Endothelial cell of umbilical vein (primary cell): ENCODE results near the gene EAPP. TPM values are rescaled to one million over a fixed set of nuclear protein-coding genes. Genes with fewer than 3 reads are reported as not detected.
A peak's percentile ranks its signal among the peaks of the same experiment; 100 is the strongest.

Experiments used
- BruUV-seq: library from RNA; stranded (reverse); fragments of 400-500 nt; replicated peaks from 2 replicates; lab custom pipeline; 2021; lab: Mats Ljungman, UMichigan
- CTCF ChIA-PET: fragments of 300-600, 350-600 bp; sonication (Branson Sonifier 250); formaldehyde crosslinking; loops from one replicate; lab custom pipeline; 2021; ENCODE audit warnings: antibody characterized with exemption, inconsistent platforms; lab: Charles Lee
- POLR2A ChIA-PET: fragments of 300-600, 350-600 bp; sonication (Branson Sonifier 250); formaldehyde crosslinking; loops from one replicate; lab custom pipeline; 2021; ENCODE audit warnings: antibody characterized with exemption, inconsistent platforms; lab: Charles Lee
- DNase-seq: peaks from one replicate; pipeline ENCODE4 v3.0.0-alpha.2; 2011; ENCODE audit warnings: low read depth, low spot score
- FAIRE-seq: peaks from 2 replicates; lab custom pipeline; 2011; peaks lifted over from hg19 to GRCh38; lab: Jason Lieb, UNC
- H2AFZ ChIP-seq: 2 replicates; pipeline ENCODE4 v1.6.0; 2012; ENCODE audit warnings: low read depth, low read length, control low read depth, inconsistent platforms
- H3K27ac ChIP-seq: 2 replicates; pipeline ENCODE4 v1.5.1; 2011; ENCODE audit warnings: low read depth, mild to moderate bottlenecking, control low read depth, low read length, moderate library complexity; ENCODE audit not compliant: insufficient read depth
- H3K27me3 ChIP-seq, 2 experiments: 2 replicates each; pipeline versions ENCODE4 v1.6.0 to v1.6.1; 2011; ENCODE audit warnings: low read length in 2 of 2, mixed read lengths in 1 of 2; ENCODE audit not compliant: control insufficient read depth in 2 of 2, insufficient read depth in 2 of 2
- H3K36me3 ChIP-seq, 2 experiments: 2 replicates in 1 of 2; 3 replicates in 1 of 2; pipeline ENCODE4 v1.5.1; 2011; ENCODE audit warnings: low read length in 2 of 2, mild to moderate bottlenecking in 1 of 2, moderate library complexity in 1 of 2; ENCODE audit not compliant: control insufficient read depth in 2 of 2, insufficient read depth in 2 of 2; ENCODE audit errors: extremely low read depth in 1 of 2
- H3K4me1 ChIP-seq: 3 replicates; pipeline ENCODE4 v1.5.1; 2011; ENCODE audit warnings: mild to moderate bottlenecking, low read length; ENCODE audit not compliant: control insufficient read depth, insufficient read depth; ENCODE audit errors: extremely low read depth
- H3K4me2 ChIP-seq: 2 replicates; pipeline ENCODE4 v1.6.1; 2011; ENCODE audit warnings: low read length, control low read depth, mixed read lengths; ENCODE audit not compliant: insufficient read depth
- H3K4me3 ChIP-seq, 3 experiments: fragments of 200-600 bp in 1 of 3; sonication (generic), shearing (Covaris generic) in 1 of 3; replicated peaks in 1 of 3; 2 replicates each; pipeline ENCODE4 v1.5.1; 2011 to 2016; ENCODE audit warnings: control low read depth in 3 of 3, low read length in 3 of 3, mild to moderate bottlenecking in 2 of 3, inconsistent platforms in 1 of 3, low read depth in 1 of 3, moderate library complexity in 1 of 3; ENCODE audit not compliant: insufficient read depth in 1 of 3
- H3K79me2 ChIP-seq: 2 replicates; pipeline ENCODE4 v1.6.0; 2012; ENCODE audit warnings: low read length, inconsistent platforms; ENCODE audit not compliant: control insufficient read depth, insufficient read depth
- H3K9ac ChIP-seq: replicated peaks from 2 replicates; pipeline ENCODE3; 2011; ENCODE audit warnings: low read length, control low read depth; ENCODE audit not compliant: insufficient read depth; ENCODE audit errors: extremely low read depth
- H3K9me1 ChIP-seq: replicated peaks from 3 replicates; pipeline ENCODE4 v1.6.0; 2011; ENCODE audit warnings: mild to moderate bottlenecking, low read length; ENCODE audit not compliant: control insufficient read depth, insufficient read depth; ENCODE audit errors: extremely low read depth
- H3K9me3 ChIP-seq: replicated peaks from 2 replicates; pipeline ENCODE4 v1.5.1; 2012; ENCODE audit warnings: low read length, inconsistent platforms; ENCODE audit not compliant: control insufficient read depth, insufficient read depth
- H4K20me1 ChIP-seq: replicated peaks from 2 replicates; pipeline ENCODE3; 2011; ENCODE audit warnings: mild to moderate bottlenecking, low read length; ENCODE audit not compliant: control insufficient read depth, insufficient read depth; ENCODE audit errors: extremely low read depth
- CTCF ChIP-seq, 2 donors: IDR thresholded peaks; 1 replicate in 1 of 2; 2 replicates in 1 of 2; pipeline ENCODE4 v1.5.1; 2011; ENCODE audit warnings: low read length in 2 of 2, mild to moderate bottlenecking in 2 of 2, moderate library complexity in 2 of 2, control low read depth in 1 of 2, inconsistent platforms in 1 of 2, low read depth in 1 of 2; ENCODE audit not compliant: insufficient read depth in 1 of 2; ENCODE audit errors: extremely low read depth in 1 of 2
- FOS ChIP-seq: IDR thresholded peaks from 2 replicates; pipeline ENCODE4 v1.6.1; 2011; ENCODE audit warnings: mild to moderate bottlenecking, low read length, moderate library complexity, borderline replicate concordance; ENCODE audit not compliant: insufficient read depth
- dilution Hi-C: fragments of 300-500 bp; cut with MboI; formaldehyde crosslinking; loops from one replicate; pipeline ENCODE4 v1.15.0; 2019; ENCODE audit warnings: low sequenced_read_pairs; ENCODE audit not compliant: extremely low pct_ligation_motif_present
- intact Hi-C: fragments of 100-400 bp; cut with micrococcal nuclease; formaldehyde crosslinking; loops from one replicate; pipeline ENCODE4 v1.10.0; 2022
- polyA plus RNA-seq, 4 experiments: library from polyadenylated mRNA; depleted of rRNA in 3 of 4; stranded (reverse) in 3 of 4; unstranded in 1 of 4; fragments of >200 nt; gene quantifications; 2 replicates each; pipeline versions ENCODE4 v1.2.1 to v1.2.3, GENCODE V29; 2011 to 2012; ENCODE audit warnings: missing spikeins in 1 of 4
- total RNA-seq: library from RNA; stranded (reverse); gene quantifications from 2 replicates; pipeline ENCODE4 v1.2.3, GENCODE V29; 2021

EAPP gene
- total and polyA plus RNA-seq, 2 donors (not counting 3 experiments of a cell fraction or from before 2014, with no cell fraction given) = 16.6 to 22.2 TPM

GRCh38 chr14:34498684-34499412 lies 40.7 kb downstream of the EAPP start:
- ChIA-PET CTCF (interaction anchor here (1.0 to 2.5 kb wide), 3 partner anchors 134 to 176 kb away, joined by 4 to 27 read pairs (median 6); no protein-coding TSS in a partner anchor), POLR2A (no interaction called here)
- dilution Hi-C loops (no loop called here), intact Hi-C loops (loop anchor here (1.0 kb wide), 1 partner anchor 168 kb away; no protein-coding TSS in a partner anchor)
- Histone ChIP-seq H4K20me1 (no peaks in the 10 kb centered on the region), H3K4me2 (no peak overlapping the region), H3K9me1 (no peaks in the 10 kb centered on the region), H2AFZ (no peak overlapping the region), H3K4me3 (no peak overlapping the region), H3K27ac (no peak overlapping the region), H3K27me3 (no peaks in the 10 kb centered on the region), H3K36me3 (no peaks in the 10 kb centered on the region), H3K9ac (no peak overlapping the region), H3K4me1 (peaks cover 25% of the 10 kb centered on the region), H3K9me3 (no peaks in the 10 kb centered on the region), H3K79me2 (no peaks in the 10 kb centered on the region)
- peak in 1 of 2 donors; percentile 23 for TF ChIP-seq CTCF (IDR thresholded peaks at IDR 0.05; ENCODE audit: extremely low read depth in 1 of 2, insufficient read depth in 1 of 2, low read depth in 1 of 2, low read length in 2 of 2)
- TF ChIP-seq FOS = no peak
- FAIRE-seq = no peak
- peak; percentile 6 for DNase-seq
- BruUV-seq = no TSS peak
